ENCODE results near the gene PADI1.

Gene PADI1

GRCh38 chr1:17196496-17197185 is 8.3 kb upstream of the PADI1 start:
- no peak for DNase-seq (ENCODE audit: low read depth)

GRCh38 chr1:17197696-17198095 is 7.2 kb upstream of the PADI1 start:
- no peak for DNase-seq (ENCODE audit: low read depth)

- no peak for DNase-seq (ENCODE audit: low read depth)
These were observed 6.3 kb upstream of the PADI1 start for GRCh38 chr1:17198476-17199258.

GRCh38 chr1:17199267-17200044 is 5.5 kb upstream of the PADI1 start:
- no peak for DNase-seq (ENCODE audit: low read depth)

- peak; percentile 86 for DNase-seq (ENCODE audit: low read depth)
These were observed 4.7 kb upstream of the PADI1 start for GRCh38 chr1:17200246-17200645.

GRCh38 chr1:17200756-17201155 is 4.2 kb upstream of the PADI1 start:
- peak; percentile 70 for DNase-seq (ENCODE audit: low read depth)

- DNase-seq (ENCODE audit: low read depth): no peak
These were observed 3.5 kb upstream of the PADI1 start for GRCh38 chr1:17201201-17202021.

- no peak for DNase-seq (ENCODE audit: low read depth)
These were observed 724 bp downstream of the PADI1 start for GRCh38 chr1:17205652-17206051.

- no peak for DNase-seq (ENCODE audit: low read depth)
These were observed 1.3 kb downstream of the PADI1 start for GRCh38 chr1:17206196-17206595.

GRCh38 chr1:17207046-17207445 is 2.1 kb downstream of the PADI1 start:
- DNase-seq (ENCODE audit: low read depth): no peak

- DNase-seq (ENCODE audit: low read depth): no peak
These were observed 2.6 kb downstream of the PADI1 start for GRCh38 chr1:17207540-17207939.

- peak; percentile 31 for DNase-seq (ENCODE audit: low read depth)
These were observed 3.1 kb downstream of the PADI1 start for GRCh38 chr1:17207966-17208418.

- no peak for DNase-seq (ENCODE audit: low read depth)
These were observed 3.6 kb downstream of the PADI1 start for GRCh38 chr1:17208546-17208945.

- DNase-seq (ENCODE audit: low read depth): no peak
These were observed 4.5 kb downstream of the PADI1 start for GRCh38 chr1:17209430-17209829.

- no peak for DNase-seq (ENCODE audit: low read depth)
These were observed 5.2 kb downstream of the PADI1 start for GRCh38 chr1:17210176-17210575.

- no peak for DNase-seq (ENCODE audit: low read depth)
These were observed 6.4 kb downstream of the PADI1 start for GRCh38 chr1:17211377-17211776.

- no peak for DNase-seq (ENCODE audit: low read depth)
These were observed 7.1 kb downstream of the PADI1 start for GRCh38 chr1:17212009-17212408.

GRCh38 chr1:17212487-17213121 is 7.7 kb downstream of the PADI1 start:
- peak; percentile 74 for DNase-seq (ENCODE audit: low read depth)

- DNase-seq (ENCODE audit: low read depth): no peak
These were observed 8.3 kb downstream of the PADI1 start for GRCh38 chr1:17213148-17213781.

- no peak for DNase-seq (ENCODE audit: low read depth)
These were observed 8.8 kb downstream of the PADI1 start for GRCh38 chr1:17213782-17214148.

Data from amniotic epithelial cell (primary cell).